PC-3 (cell line): Measurements from ENCODE around the gene BAX.

Experiments used
- CTCF ChIP-seq: fragments of 300-600 bp; sonication (generic); conservative IDR thresholded peaks from 2 replicates; pipeline ENCODE4 v1.5.1; 2017; ENCODE audit warnings: antibody characterized with exemption, low read depth, mild to moderate bottlenecking, low read length
- EZH2 ChIP-seq: fragments of 300-600 bp; sonication (generic); IDR thresholded peaks from one replicate; pipeline ENCODE4 v1.6.1; 2017; ENCODE audit warnings: antibody characterized with exemption, mild to moderate bottlenecking, low read length; ENCODE audit not compliant: unreplicated experiment
- EZH2phosphoT487 ChIP-seq: fragments of 300-600 bp; sonication (generic); IDR thresholded peaks from 2 replicates; pipeline ENCODE4 v1.6.1; 2018; ENCODE audit warnings: mild to moderate bottlenecking, antibody characterized with exemption, low read length, borderline replicate concordance

GRCh38 chr19:49011194-49011593, 56.5 kb downstream of the BAX start:
- TF ChIP-seq CTCF (no peak), EZH2phosphoT487 (no peak), EZH2 (no peak)
